GM10266 (cell line): ENCODE results near the gene ETDB.
"Not testable (repeated sequence)": the region's sequence is repeated elsewhere in the genome, so short reads cannot be mapped to it uniquely, and the experiment has no call there.

ENCODE experiments used
- DNase-seq: peaks from one replicate; pipeline ENCODE4 v3.0.0; 2012; ENCODE audit errors: extremely low spot score
- TF ChIP-seq, protein P1 (sequence below): IDR thresholded peaks from 2 replicates; pipeline ENCODE4 v1.5.1; 2012; ENCODE audit warnings: mild to moderate bottlenecking, low read depth; ENCODE audit not compliant: control insufficient read depth, insufficient read depth; ENCODE audit errors: missing control alignments

Gene ETDB

GRCh38 chrX:135099493-135099783, 20.9 kb downstream of the ETDB start:
- no peak for DNase-seq
- TF ChIP-seq, protein P1, sequence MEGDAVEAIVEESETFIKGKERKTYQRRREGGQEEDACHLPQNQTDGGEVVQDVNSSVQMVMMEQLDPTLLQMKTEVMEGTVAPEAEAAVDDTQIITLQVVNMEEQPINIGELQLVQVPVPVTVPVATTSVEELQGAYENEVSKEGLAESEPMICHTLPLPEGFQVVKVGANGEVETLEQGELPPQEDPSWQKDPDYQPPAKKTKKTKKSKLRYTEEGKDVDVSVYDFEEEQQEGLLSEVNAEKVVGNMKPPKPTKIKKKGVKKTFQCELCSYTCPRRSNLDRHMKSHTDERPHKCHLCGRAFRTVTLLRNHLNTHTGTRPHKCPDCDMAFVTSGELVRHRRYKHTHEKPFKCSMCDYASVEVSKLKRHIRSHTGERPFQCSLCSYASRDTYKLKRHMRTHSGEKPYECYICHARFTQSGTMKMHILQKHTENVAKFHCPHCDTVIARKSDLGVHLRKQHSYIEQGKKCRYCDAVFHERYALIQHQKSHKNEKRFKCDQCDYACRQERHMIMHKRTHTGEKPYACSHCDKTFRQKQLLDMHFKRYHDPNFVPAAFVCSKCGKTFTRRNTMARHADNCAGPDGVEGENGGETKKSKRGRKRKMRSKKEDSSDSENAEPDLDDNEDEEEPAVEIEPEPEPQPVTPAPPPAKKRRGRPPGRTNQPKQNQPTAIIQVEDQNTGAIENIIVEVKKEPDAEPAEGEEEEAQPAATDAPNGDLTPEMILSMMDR, result no peak

DNA sequence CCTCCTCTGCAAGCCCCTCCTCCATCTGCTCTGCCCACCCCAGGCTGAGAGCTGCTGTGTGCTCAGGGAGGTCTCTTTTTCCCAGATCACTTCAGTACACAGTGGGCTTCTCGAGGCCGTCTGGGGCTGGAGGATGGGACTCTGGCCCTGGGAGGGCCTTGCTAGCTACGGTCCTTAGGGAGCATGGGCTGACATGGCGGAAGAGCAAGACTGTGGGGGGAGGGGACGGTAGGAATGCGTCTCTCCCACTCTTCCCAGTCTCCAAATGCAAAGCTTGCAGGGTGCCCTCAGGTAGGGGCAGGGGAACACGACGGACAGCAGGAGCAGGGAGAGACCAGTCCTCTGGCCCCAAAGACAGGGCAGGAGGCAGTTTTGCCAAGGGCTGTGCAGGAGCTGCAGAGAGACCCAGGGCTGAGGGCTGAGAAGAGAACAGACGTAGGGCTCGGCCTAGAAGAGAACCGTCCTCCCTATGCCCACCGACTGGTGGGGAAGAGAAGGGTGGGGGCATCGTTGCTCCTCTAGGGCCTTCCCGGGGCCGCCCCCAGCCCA, 23.1 kb downstream of the ETDB start:
- not testable (repeated sequence) for DNase-seq

GRCh38 chrX:135095715-135096114, 24.6 kb downstream of the ETDB start:
- DNase-seq, result no peak
- TF ChIP-seq, protein P1, result no peak

- DNase-seq, result no peak
- TF ChIP-seq, protein P1, result no peak
Observed at GRCh38 chrX:135094726-135095125, 25.6 kb downstream of the ETDB start.

DNA sequence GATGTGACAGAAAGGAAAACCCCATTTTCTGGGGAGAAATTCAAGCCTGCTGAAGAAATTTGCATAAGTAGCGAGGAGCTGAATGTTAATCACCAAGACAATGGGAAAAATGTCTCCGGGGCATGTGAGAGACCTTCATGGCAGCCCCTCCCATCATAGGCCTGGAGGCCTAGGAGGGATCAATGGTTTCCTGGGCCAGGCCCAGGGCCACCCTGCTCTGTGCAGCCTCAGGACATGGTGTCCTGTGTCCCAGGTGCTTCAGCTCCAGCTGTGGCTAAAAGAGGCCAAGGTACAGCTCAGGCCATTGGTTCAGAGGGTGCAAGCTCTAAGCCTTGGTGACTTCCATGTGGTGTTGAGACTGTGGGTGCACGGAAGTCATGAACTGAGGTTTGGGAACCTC, 31.2 kb downstream of the ETDB start:
- TF ChIP-seq, protein P1, result no peak
- DNase-seq, result no peak

GRCh38 chrX:135087867-135088266, 32.5 kb downstream of the ETDB start:
- no peak for DNase-seq
- TF ChIP-seq, protein P1, result no peak

- TF ChIP-seq, protein P1, result peak; percentile 45
- peak; percentile 24 for DNase-seq
Observed at GRCh38 chrX:135086197-135086854, 34.0 kb downstream of the ETDB start.
